Stimulated activated naive B cell treated with anti-CD40 and anti-IgM and Interleukin-4, amounts not matched to agents 10 μg/mL and 1 μg/mL and 100 μg/mL, for 72 hours (primary cell): ENCODE measurements around the gene CD79A.
"Not testable (repeated sequence)": the region's sequence is repeated elsewhere in the genome, so short reads cannot be mapped to it uniquely, and the experiment has no call there.

Experiments
- ATAC-seq, 2 donors: fragments of 150-1000 bp; cut with Tn5 transposase; replicated peaks; 2 replicates each; pipeline ENCODE4 v1.10.0; 2021; ENCODE audit warnings: moderate library complexity in 1 of 2
- DNase-seq: peaks from one replicate; pipeline ENCODE4 v3.0.0; 2021
- H3K27ac Mint-ChIP-seq: one replicate; pipeline ENCODE4 v1.8.0; 2022; ENCODE audit warnings: mild to moderate bottlenecking, mixed read lengths
- H3K27me3 Mint-ChIP-seq, 2 donors: one replicate each; pipeline ENCODE4 v1.8.0; 2022; ENCODE audit warnings: mixed read lengths in 2 of 2
- H3K36me3 Mint-ChIP-seq, 2 donors: one replicate each; pipeline ENCODE4 v1.8.0; 2022; ENCODE audit warnings: mixed read lengths in 2 of 2, mild to moderate bottlenecking in 1 of 2
- H3K4me1 Mint-ChIP-seq, 2 donors: one replicate each; pipeline ENCODE4 v1.8.0; 2022; ENCODE audit warnings: mixed read lengths in 2 of 2, mild to moderate bottlenecking in 1 of 2
- H3K4me3 Mint-ChIP-seq, 2 donors: one replicate each; pipeline ENCODE4 v1.8.0; 2022; ENCODE audit warnings: mild to moderate bottlenecking in 2 of 2, mixed read lengths in 2 of 2, moderate library complexity in 1 of 2
- H3K9me3 Mint-ChIP-seq, 2 donors: one replicate each; pipeline ENCODE4 v1.8.0; 2022; ENCODE audit warnings: mixed read lengths in 2 of 2, mild to moderate bottlenecking in 1 of 2

CD79A gene

GRCh38 chr19:41870401-41870873 is 6.6 kb upstream of the CD79A start:
- Mint-ChIP-seq H3K27me3 (no peaks in the 10 kb centered on the region), H3K36me3 (peaks cover 47 to 55% of the 10 kb centered on the region in 2 donors), H3K9me3 (no peaks in the 10 kb centered on the region), H3K27ac (peak overlapping the region; percentile 90), H3K4me1 (peaks cover 54 to 88% of the 10 kb centered on the region in 2 donors), H3K4me3 (peak overlapping the region; percentile 62 to 72)
- DNase-seq (no peak), ATAC-seq (no peak)

- DNase-seq (peak; percentile 68), ATAC-seq (peak; percentile 64 to 71)
- Mint-ChIP-seq H3K4me3 (peak overlapping the region; percentile 45 to 74), H3K27ac (peak overlapping the region; percentile 96), H3K4me1 (peaks cover 56 to 89% of the 10 kb centered on the region in 2 donors), H3K27me3 (no peaks in the 10 kb centered on the region), H3K9me3 (no peaks in the 10 kb centered on the region), H3K36me3 (peaks cover 39 to 48% of the 10 kb centered on the region in 2 donors)
These were observed 5.3 kb upstream of the CD79A start for GRCh38 chr19:41871573-41872383.

- H3K36me3 Mint-ChIP-seq, result peaks cover 42 to 51% of the 10 kb centered on the region in 2 donors
- H3K9me3 Mint-ChIP-seq, result no peaks in the 10 kb centered on the region
- ATAC-seq (no peak), DNase-seq (no peak)
- H3K4me1 Mint-ChIP-seq, result peaks cover 57 to 90% of the 10 kb centered on the region in 2 donors
- no peaks in the 10 kb centered on the region for H3K27me3 Mint-ChIP-seq
- peak overlapping the region; percentile 96 for H3K27ac Mint-ChIP-seq
- peak overlapping the region in 1 of 2 donors; percentile 36 for H3K4me3 Mint-ChIP-seq
These were observed 4.7 kb upstream of the CD79A start for GRCh38 chr19:41872384-41872774.

GRCh38 chr19:41872775-41873647 is 4.1 kb upstream of the CD79A start:
- Mint-ChIP-seq H3K27me3 (no peaks in the 10 kb centered on the region), H3K4me1 (peaks cover 54 to 85% of the 10 kb centered on the region in 2 donors), H3K36me3 (peaks cover 45 to 53% of the 10 kb centered on the region in 2 donors), H3K27ac (peak overlapping the region; percentile 96), H3K9me3 (no peaks in the 10 kb centered on the region), H3K4me3 (peak overlapping the region; percentile 48 to 59)
- ATAC-seq, result no peak
- DNase-seq, result peak; percentile 44

- H3K27me3 Mint-ChIP-seq, ATAC-seq, H3K9me3 Mint-ChIP-seq, DNase-seq: not testable (repeated sequence)
- H3K27ac Mint-ChIP-seq, result peak overlapping the region; percentile 98
- H3K4me1 Mint-ChIP-seq, result peaks cover 44 to 78% of the 10 kb centered on the region in 2 donors
- H3K36me3 Mint-ChIP-seq, result peaks cover 47 to 57% of the 10 kb centered on the region in 2 donors
- peak overlapping the region; percentile 31 to 64 for H3K4me3 Mint-ChIP-seq
These were observed 1.1 kb upstream of the CD79A start for GRCh38 chr19:41875973-41876372.

- Mint-ChIP-seq H3K27ac (peak overlapping the region; percentile 98), H3K27me3 (no peaks in the 10 kb centered on the region), H3K36me3 (peaks cover 42 to 54% of the 10 kb centered on the region in 2 donors), H3K9me3 (no peaks in the 10 kb centered on the region), H3K4me3 (peak overlapping the region; percentile 94 to 100), H3K4me1 (peaks cover 37 to 72% of the 10 kb centered on the region in 2 donors)
- peak; percentile 72 for DNase-seq
- peak; percentile 42 to 44 for ATAC-seq
These were observed 1.1 kb downstream of the CD79A start for GRCh38 chr19:41877916-41878905.

GRCh38 chr19:41879080-41879479 is 2.0 kb downstream of the CD79A start:
- Mint-ChIP-seq H3K27ac (peak overlapping the region; percentile 88), H3K27me3 (no peaks in the 10 kb centered on the region), H3K9me3 (no peaks in the 10 kb centered on the region), H3K36me3 (peaks cover 47 to 59% of the 10 kb centered on the region in 2 donors), H3K4me3 (peak overlapping the region; percentile 94 to 100), H3K4me1 (peaks cover 37 to 69% of the 10 kb centered on the region in 2 donors)
- ATAC-seq (no peak), DNase-seq (no peak)

GRCh38 chr19:41879670-41880328 is 2.7 kb downstream of the CD79A start:
- Mint-ChIP-seq H3K4me1 (peaks cover 36 to 72% of the 10 kb centered on the region in 2 donors), H3K9me3 (no peaks in the 10 kb centered on the region), H3K4me3 (peak overlapping the region; percentile 94 to 100), H3K36me3 (peaks cover 50 to 63% of the 10 kb centered on the region in 2 donors), H3K27ac (peak overlapping the region; percentile 88), H3K27me3 (no peaks in the 10 kb centered on the region)
- DNase-seq (no peak), ATAC-seq (no peak)

- Mint-ChIP-seq H3K27ac (peak overlapping the region; percentile 88), H3K9me3 (no peaks in the 10 kb centered on the region), H3K4me1 (peaks cover 40 to 73% of the 10 kb centered on the region in 2 donors), H3K4me3 (peak overlapping the region; percentile 94 to 100), H3K27me3 (no peaks in the 10 kb centered on the region), H3K36me3 (peaks cover 50 to 66% of the 10 kb centered on the region in 2 donors)
- ATAC-seq (no peak), DNase-seq (no peak)
These were observed 3.2 kb downstream of the CD79A start for GRCh38 chr19:41880329-41880708.

GRCh38 chr19:41882568-41883462 is 5.7 kb downstream of the CD79A start, which contains the start of gene ARHGEF1:
Gene ARHGEF1, plus strand, starts transcription at chr19:41883184. Its CDS starts 4,899 bp downstream, at chr19:41888083.
- peak within 1 kb of the TSS; percentile 84 to 97 for H3K4me3 Mint-ChIP-seq

GRCh38 chr19:41883463-41883820 is 6.4 kb downstream of the CD79A start:
- Mint-ChIP-seq H3K27me3 (no peaks in the 10 kb centered on the region), H3K4me3 (peak overlapping the region; percentile 84 to 97), H3K27ac (peak overlapping the region; percentile 99), H3K9me3 (no peaks in the 10 kb centered on the region), H3K4me1 (peaks cover 51 to 87% of the 10 kb centered on the region in 2 donors), H3K36me3 (peaks cover 44 to 61% of the 10 kb centered on the region in 2 donors)
- ATAC-seq (peak; percentile 5 to 10), DNase-seq (no peak)

More at GRCh38 chr19:41882568-41883462, 5.7 kb downstream of the CD79A start, which contains the start of gene ARHGEF1:
- DNase-seq (peak; percentile 45), ATAC-seq (peak; percentile 12 to 20)
- H3K36me3 Mint-ChIP-seq, result peaks cover 45 to 62% of the 10 kb centered on the region in 2 donors
- H3K4me1 Mint-ChIP-seq, result peaks cover 49 to 80% of the 10 kb centered on the region in 2 donors
- H3K9me3 Mint-ChIP-seq, result no peaks in the 10 kb centered on the region
- H3K27me3 Mint-ChIP-seq, result no peaks in the 10 kb centered on the region
- peak within 1 kb of the TSS; percentile 99 for H3K27ac Mint-ChIP-seq
